Measurements from ENCODE around the gene MAPK7.

The MAPK7 gene

GRCh38 chr17:19341211-19341631, 37.1 kb upstream of the MAPK7 start:
- no peak for TF ChIP-seq CTCF (IDR thresholded peaks at IDR 0.05; ENCODE audit: unreplicated experiment in 3 of 3)

GRCh38 chr17:19341641-19342610, 36.4 kb upstream of the MAPK7 start:
- no peaks in the 10 kb centered on the region for H3K36me3 Mint-ChIP-seq (ENCODE audit: low read depth)
- no peaks in the 10 kb centered on the region for H3K9me3 Mint-ChIP-seq
- peak overlapping the region; percentile 84 to 96 (median 91) for H3K27ac Mint-ChIP-seq
- no peaks in the 10 kb centered on the region for H3K27me3 Mint-ChIP-seq (ENCODE audit: low read depth)
- H3K4me1 Mint-ChIP-seq, result peaks cover 45% of the 10 kb centered on the region
- TF ChIP-seq CTCF (IDR thresholded peaks at IDR 0.05; ENCODE audit: unreplicated experiment in 3 of 3), result no peak
- H3K4me3 Mint-ChIP-seq, result peak overlapping the region in 1 of 3 experiments; percentile 14

More at GRCh38 chr17:19341211-19341631, 37.1 kb upstream of the MAPK7 start:
- Mint-ChIP-seq H3K27me3 (ENCODE audit: low read depth) (no peaks in the 10 kb centered on the region), H3K27ac (peak overlapping the region; percentile 84 to 96 (median 91)), H3K4me1 (peaks cover 40% of the 10 kb centered on the region), H3K4me3 (no peak overlapping the region), H3K36me3 (ENCODE audit: low read depth) (no peaks in the 10 kb centered on the region), H3K9me3 (no peaks in the 10 kb centered on the region)

GRCh38 chr17:19342611-19343255, 35.6 kb upstream of the MAPK7 start:
- no peak for TF ChIP-seq CTCF (IDR thresholded peaks at IDR 0.05; ENCODE audit: unreplicated experiment in 3 of 3)
- Mint-ChIP-seq H3K27me3 (ENCODE audit: low read depth) (no peaks in the 10 kb centered on the region), H3K27ac (peak overlapping the region in 2 of 3 experiments; percentile 84 to 96), H3K4me1 (peaks cover 44% of the 10 kb centered on the region), H3K36me3 (ENCODE audit: low read depth) (no peaks in the 10 kb centered on the region), H3K9me3 (no peaks in the 10 kb centered on the region), H3K4me3 (no peak overlapping the region)

GRCh38 chr17:19343256-19343630, 35.1 kb upstream of the MAPK7 start:
- H3K9me3 Mint-ChIP-seq, result no peaks in the 10 kb centered on the region
- H3K27ac Mint-ChIP-seq, result no peak overlapping the region
- no peaks in the 10 kb centered on the region for H3K27me3 Mint-ChIP-seq (ENCODE audit: low read depth)
- no peak for TF ChIP-seq CTCF (IDR thresholded peaks at IDR 0.05; ENCODE audit: unreplicated experiment in 3 of 3)
- no peaks in the 10 kb centered on the region for H3K36me3 Mint-ChIP-seq (ENCODE audit: low read depth)
- H3K4me1 Mint-ChIP-seq, result peaks cover 43% of the 10 kb centered on the region
- no peak overlapping the region for H3K4me3 Mint-ChIP-seq

GRCh38 chr17:19343671-19344151, 34.6 kb upstream of the MAPK7 start:
- no peaks in the 10 kb centered on the region for H3K9me3 Mint-ChIP-seq
- no peak for TF ChIP-seq CTCF (IDR thresholded peaks at IDR 0.05; ENCODE audit: unreplicated experiment in 3 of 3)
- H3K27ac Mint-ChIP-seq, result no peak overlapping the region
- no peak overlapping the region for H3K4me3 Mint-ChIP-seq
- peaks cover 38% of the 10 kb centered on the region for H3K4me1 Mint-ChIP-seq
- H3K36me3 Mint-ChIP-seq (ENCODE audit: low read depth), result no peaks in the 10 kb centered on the region
- H3K27me3 Mint-ChIP-seq (ENCODE audit: low read depth), result no peaks in the 10 kb centered on the region
